GM21367 (cell line): ENCODE data around the gene DDAH1.

Experiments
- ATAC-seq: cut with Tn5 transposase; IDR thresholded peaks from one replicate; pipeline ENCODE4 v1.9.1; 2021; ENCODE audit not compliant: unreplicated experiment

DDAH1 gene

GRCh38 chr1:85311818-85312217 is 153.1 kb downstream of the DDAH1 start:
- no peak for ATAC-seq

- ATAC-seq, result no peak
These were observed 156.1 kb downstream of the DDAH1 start for GRCh38 chr1:85308833-85309350.

- peak; percentile 86 for ATAC-seq
These were observed 156.7 kb downstream of the DDAH1 start for GRCh38 chr1:85307987-85308832.

GRCh38 chr1:85306236-85306635 is 158.7 kb downstream of the DDAH1 start:
- no peak for ATAC-seq

- no peak for ATAC-seq
These were observed 161.4 kb downstream of the DDAH1 start for GRCh38 chr1:85303440-85304162.

- no peak for ATAC-seq
These were observed 164.8 kb downstream of the DDAH1 start for GRCh38 chr1:85300140-85300539.

- peak; percentile 88 for ATAC-seq
These were observed 166.9 kb downstream of the DDAH1 start for GRCh38 chr1:85297855-85298629.

- ATAC-seq, result no peak
These were observed 167.5 kb downstream of the DDAH1 start for GRCh38 chr1:85297538-85297854.

- no peak for ATAC-seq
These were observed 168.0 kb downstream of the DDAH1 start for GRCh38 chr1:85296980-85297379.

GRCh38 chr1:85295654-85296053 is 169.3 kb downstream of the DDAH1 start:
- ATAC-seq, result no peak

GRCh38 chr1:85295006-85295431 is 169.9 kb downstream of the DDAH1 start:
- no peak for ATAC-seq

- ATAC-seq, result no peak
These were observed 174.1 kb downstream of the DDAH1 start for GRCh38 chr1:85290826-85291225.

GRCh38 chr1:85289848-85290335 is 175.1 kb downstream of the DDAH1 start:
- no peak for ATAC-seq

GRCh38 chr1:85289207-85289847 is 175.6 kb downstream of the DDAH1 start:
- no peak for ATAC-seq

- ATAC-seq, result no peak
These were observed 180.8 kb downstream of the DDAH1 start for GRCh38 chr1:85284202-85284601.

- no peak for ATAC-seq
These were observed 181.3 kb downstream of the DDAH1 start for GRCh38 chr1:85283475-85284199.

- ATAC-seq, result no peak
These were observed 182.5 kb downstream of the DDAH1 start for GRCh38 chr1:85282424-85282823.

- no peak for ATAC-seq
These were observed 184.3 kb downstream of the DDAH1 start for GRCh38 chr1:85280636-85281035.

GRCh38 chr1:85279458-85280080 is 185.4 kb downstream of the DDAH1 start:
- ATAC-seq, result no peak
